ENCODE measurements around the gene FAM200A.
"Not testable (repeated sequence)": the region's sequence is repeated elsewhere in the genome, so short reads cannot be mapped to it uniquely, and the experiment has no call there.

FAM200A gene

DNA sequence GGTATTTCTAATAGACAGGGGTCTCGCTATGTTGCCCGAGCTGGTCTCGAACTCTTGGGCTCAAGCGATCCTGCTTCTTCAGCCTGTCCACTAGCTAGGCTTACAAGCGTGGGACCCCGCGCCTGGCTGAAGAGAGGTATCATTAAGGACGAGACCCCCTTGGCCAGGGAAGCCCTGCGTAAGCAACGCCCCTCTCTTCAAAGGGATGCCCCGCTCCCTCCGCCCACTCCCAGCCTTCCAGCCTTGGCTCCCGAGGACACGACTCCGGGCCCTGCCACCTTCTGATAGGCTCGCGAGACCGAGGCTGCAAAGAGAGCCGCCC lies 47.7 kb downstream of the FAM200A start:
- DNase-seq (ENCODE audit: low read depth) = no peak

DNA sequence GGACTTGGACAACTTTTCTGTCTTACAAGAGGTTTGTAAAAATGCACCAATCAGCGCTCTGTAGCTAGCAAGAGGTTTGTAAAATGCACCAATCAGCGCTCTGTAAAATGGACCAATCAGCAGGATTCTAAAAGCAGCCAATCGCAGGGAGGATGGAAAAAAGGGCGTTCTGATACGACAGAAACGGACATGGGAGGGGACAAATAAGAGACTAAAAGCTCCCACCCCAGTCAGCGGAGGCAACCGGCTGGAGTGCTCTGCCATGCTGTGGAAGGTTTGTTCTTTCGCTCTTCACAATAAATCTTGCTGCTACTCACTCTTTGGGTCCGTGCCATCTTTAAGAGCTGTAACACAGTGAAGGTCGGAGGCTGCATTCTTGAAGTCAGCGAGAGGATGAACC lies 50.7 kb downstream of the FAM200A start:
- DNase-seq (ENCODE audit: low read depth) = not testable (repeated sequence)

DNA sequence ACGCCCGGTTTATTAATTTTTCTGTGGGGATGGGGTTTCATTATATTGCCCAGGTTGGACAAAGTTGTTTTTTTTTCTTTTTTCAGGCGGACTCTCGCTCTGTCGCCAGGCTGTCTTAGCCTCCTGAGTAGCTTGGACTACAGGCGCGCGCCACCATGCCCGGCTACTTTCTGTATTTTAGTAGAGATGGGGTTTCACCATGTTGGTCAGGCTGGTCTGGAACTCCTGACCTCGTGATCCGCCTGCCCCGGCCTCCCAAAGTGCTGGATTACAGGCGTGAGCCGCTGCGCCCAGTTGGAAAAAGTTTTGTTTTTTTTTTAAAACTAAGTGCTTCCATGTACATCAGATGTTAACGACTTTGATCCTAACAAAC lies 51.3 kb downstream of the FAM200A start:
- DNase-seq (ENCODE audit: low read depth) = no peak

DNA sequence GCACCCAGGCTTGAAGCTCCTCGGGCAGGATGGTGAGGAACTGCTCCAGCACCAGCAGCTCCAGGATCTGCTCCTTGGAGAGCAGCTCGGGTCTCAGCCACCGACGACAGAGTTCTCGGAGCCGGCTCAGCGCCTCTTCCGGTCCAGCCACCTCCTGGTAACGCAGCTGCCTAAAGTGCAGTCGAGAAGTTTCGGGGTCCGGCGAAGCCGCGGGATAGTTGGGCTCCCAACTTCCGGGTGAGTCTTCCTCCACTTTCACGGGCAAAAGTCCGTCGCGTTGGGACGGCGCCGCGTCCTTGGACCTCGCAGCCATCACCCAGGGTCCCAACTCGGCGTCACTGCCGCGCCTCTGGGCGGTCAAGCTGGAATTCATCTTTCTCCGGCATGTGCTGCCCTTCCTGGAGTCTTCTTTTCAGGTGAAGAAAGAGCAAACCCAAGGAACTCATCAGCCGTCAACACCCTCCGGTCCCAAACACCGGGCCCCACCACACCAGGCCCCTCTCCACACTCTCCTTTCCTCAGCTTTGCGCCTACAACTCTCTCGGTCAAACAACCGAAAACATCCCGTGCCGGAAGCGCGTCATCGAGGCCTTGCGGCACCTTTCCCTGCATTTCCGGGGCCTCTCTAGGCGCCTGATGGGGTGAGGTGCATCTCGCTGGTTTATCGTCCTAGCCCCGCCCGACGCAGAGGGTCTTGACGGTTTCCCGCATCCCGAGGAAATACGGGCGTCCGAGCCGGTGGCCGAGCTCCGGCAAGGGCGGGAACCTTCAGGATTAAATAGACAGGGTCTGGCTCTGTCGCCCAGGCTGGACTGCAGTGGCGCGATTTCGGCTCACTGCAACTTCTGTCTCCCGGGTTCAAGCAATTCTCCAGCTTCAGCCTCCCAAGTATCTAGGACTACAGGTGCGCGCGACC lies 51.9 kb downstream of the FAM200A start, which contains the start of gene ZNF394:
Gene ZNF394, minus strand, starts transcription at position 561 of the 916 bp plus-strand sequence. Its CDS starts 188 bp downstream, at position 373.
- DNase-seq (ENCODE audit: low read depth) = peak; percentile 75

DNA sequence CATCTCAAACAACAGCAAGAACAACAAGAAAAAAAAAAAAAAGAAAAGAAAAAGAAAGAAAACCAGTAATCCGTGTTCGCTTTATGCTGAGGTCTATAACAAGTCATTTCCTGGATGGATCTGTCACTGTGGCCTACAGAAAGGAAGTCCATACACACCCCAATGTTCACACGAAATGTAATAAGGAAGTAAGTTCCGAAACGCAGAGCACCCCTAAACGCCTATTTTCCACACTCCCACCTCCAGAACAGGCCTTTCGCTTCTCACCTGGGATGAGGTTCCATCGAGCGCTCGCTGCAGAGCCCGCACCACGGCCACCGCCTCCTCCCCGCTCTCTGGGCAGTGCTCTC lies 52.6 kb downstream of the FAM200A start:
- no peak for DNase-seq (ENCODE audit: low read depth)

DNA sequence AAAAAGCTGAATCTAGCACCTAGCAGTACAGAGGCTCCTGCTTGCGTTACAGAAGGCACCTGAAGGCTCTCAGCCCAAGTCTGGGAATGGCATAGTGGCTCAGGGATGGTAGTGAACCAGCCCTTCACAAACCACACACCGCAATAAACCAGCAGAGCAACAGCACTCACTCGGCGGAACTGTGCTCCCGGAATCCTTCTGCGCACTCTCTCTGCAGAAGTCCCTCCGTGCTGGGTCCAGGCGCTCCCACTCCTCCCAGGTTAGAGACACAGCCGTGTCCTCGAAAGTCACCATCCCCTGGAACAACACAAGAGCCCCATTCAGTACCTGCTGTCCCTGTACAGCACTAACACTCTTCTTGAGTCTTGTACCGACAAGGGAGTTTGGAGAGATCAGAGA lies 53.4 kb downstream of the FAM200A start:
- DNase-seq (ENCODE audit: low read depth) = no peak

DNA sequence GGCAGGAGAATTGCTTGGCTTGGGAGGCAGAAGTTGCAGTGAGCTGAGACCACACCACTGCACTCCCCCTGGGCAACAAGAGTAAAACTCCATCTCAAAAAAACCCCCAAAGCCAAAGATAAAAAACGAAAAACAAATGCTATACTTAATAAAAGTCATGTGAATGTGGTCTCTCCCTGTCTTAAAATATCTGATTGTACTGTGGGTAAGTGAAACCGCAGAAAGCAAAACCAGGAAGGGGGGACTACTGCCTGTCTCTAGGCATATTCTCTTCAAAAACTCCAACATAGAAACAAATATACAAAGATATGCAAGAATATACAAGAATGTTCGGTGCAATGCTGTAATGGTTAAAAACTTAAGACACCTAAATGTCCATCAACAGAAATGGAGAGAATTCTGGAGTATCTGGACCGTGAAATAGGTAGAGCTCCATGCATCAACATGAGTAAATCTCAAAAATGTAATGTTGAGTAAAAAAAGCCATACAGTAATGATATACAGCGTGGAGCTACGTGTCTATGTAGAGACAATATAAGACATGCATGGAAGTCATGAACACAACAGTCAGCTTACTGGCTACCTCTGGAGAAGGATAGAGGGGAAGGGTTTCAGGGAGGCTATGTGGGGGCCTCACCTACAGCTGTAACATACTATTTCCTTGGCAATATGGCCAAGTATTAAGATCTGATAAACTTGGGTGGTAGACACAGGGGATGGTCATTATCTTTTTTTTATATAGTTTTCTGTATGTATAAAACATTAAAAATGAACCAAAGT lies 54.0 kb downstream of the FAM200A start:
- no peak for DNase-seq (ENCODE audit: low read depth)
